Measurements from ENCODE around the gene AKR1D1. TPM values are rescaled to one million over a fixed set of nuclear protein-coding genes. Genes with fewer than 3 reads are reported as not detected.

AKR1D1 gene
- total and polyA plus RNA-seq, 2 donors (not counting 3 experiments of a cell fraction or from before 2014, with no cell fraction given) = not detected

- no peak overlapping the region for H3K27ac ChIP-seq (ENCODE audit: insufficient read depth, low read depth, low read length)
- ChIA-PET CTCF (interaction anchor here (1.5 to 1.8 kb wide), 2 partner anchors 59 to 706 kb away, joined by 3 to 4 read pairs; no protein-coding TSS in a partner anchor), POLR2A (no interaction called here)
- no peaks in the 10 kb centered on the region for H3K9me3 ChIP-seq (replicated peaks; ENCODE audit: control insufficient read depth, insufficient read depth, low read length)
- H3K9me1 ChIP-seq (replicated peaks; ENCODE audit: control insufficient read depth, extremely low read depth, insufficient read depth, low read length) = no peaks in the 10 kb centered on the region
- intact Hi-C loops (cut with micrococcal nuclease) = no loop called here
- no peaks in the 10 kb centered on the region for H3K36me3 ChIP-seq (ENCODE audit: control insufficient read depth in 2 of 2, extremely low read depth in 1 of 2, insufficient read depth in 2 of 2, low read length in 2 of 2)
- H3K4me1 ChIP-seq (ENCODE audit: control insufficient read depth, extremely low read depth, insufficient read depth, low read length) = no peaks in the 10 kb centered on the region
- TF ChIP-seq POLR2AphosphoS5 (IDR thresholded peaks at IDR 0.05; ENCODE audit: insufficient read depth, low read depth, low read length) (no peak), CTCF (IDR thresholded peaks at IDR 0.05; ENCODE audit: extremely low read depth in 1 of 2, insufficient read depth in 1 of 2, low read depth in 1 of 2, low read length in 2 of 2) (no peak), MYC (IDR thresholded peaks at IDR 0.05; ENCODE audit: low read depth, low read length) (no peak), MAX (IDR thresholded peaks at IDR 0.05; ENCODE audit: insufficient read depth, insufficient read length) (no peak), GATA2 (IDR thresholded peaks at IDR 0.05; ENCODE audit: insufficient read depth, insufficient read length, low read depth, low read length) (no peak)
- BruUV-seq (replicated peaks) = no TSS peak
- no peaks in the 10 kb centered on the region for H3K79me2 ChIP-seq (ENCODE audit: control insufficient read depth, insufficient read depth, low read length)
- no peak overlapping the region for H2AFZ ChIP-seq (ENCODE audit: low read depth, low read length)
- no peak overlapping the region for H3K9ac ChIP-seq (replicated peaks; ENCODE audit: extremely low read depth, insufficient read depth, low read length)
- no peaks in the 10 kb centered on the region for H3K27me3 ChIP-seq (ENCODE audit: control insufficient read depth in 2 of 2, insufficient read depth in 2 of 2, low read length in 2 of 2)
- dilution Hi-C loops (cut with MboI; ENCODE audit: extremely low pct_ligation_motif_present, low sequenced_read_pairs) = no loop called here
- DNase-seq (ENCODE audit: low read depth, low spot score) = no peak
- no peaks in the 10 kb centered on the region for H4K20me1 ChIP-seq (replicated peaks; ENCODE audit: control insufficient read depth, extremely low read depth, insufficient read depth, low read length)
- no peak overlapping the region for H3K4me3 ChIP-seq (replicated peaks in 1 of 3; ENCODE audit: insufficient read depth in 1 of 3, low read depth in 1 of 3, low read length in 3 of 3)
- FAIRE-seq = no peak
- H3K4me2 ChIP-seq (ENCODE audit: insufficient read depth, low read length) = no peak overlapping the region
Observed at GRCh38 chr7:138032770-138033169, 43.5 kb upstream of the AKR1D1 start.

DNA sequence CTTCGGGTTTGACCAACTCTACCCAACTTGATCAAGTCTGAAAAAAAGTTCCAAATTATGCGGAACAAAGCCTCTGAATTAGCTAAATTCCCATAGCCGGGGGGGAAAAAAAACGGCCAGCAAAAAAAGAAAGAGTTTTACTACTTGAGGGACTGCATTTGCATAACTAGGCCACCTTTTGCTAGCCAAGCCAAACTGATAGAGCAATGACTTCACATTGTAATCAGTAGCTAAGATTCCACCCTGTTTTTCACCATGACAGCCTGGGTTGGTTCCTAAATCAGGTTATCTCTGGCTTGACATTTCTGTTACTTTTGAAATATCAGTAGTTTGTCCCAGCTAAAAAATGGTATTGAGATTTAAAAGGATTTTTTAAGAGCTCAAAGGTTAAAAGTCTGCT lies 43.0 kb upstream of the AKR1D1 start:
- DNase-seq (ENCODE audit: low read depth, low spot score) (no peak), FAIRE-seq (no peak)
- Histone ChIP-seq H3K9me1 (replicated peaks; ENCODE audit: control insufficient read depth, extremely low read depth, insufficient read depth, low read length) (no peaks in the 10 kb centered on the region), H3K36me3 (ENCODE audit: control insufficient read depth in 2 of 2, extremely low read depth in 1 of 2, insufficient read depth in 2 of 2, low read length in 2 of 2) (no peaks in the 10 kb centered on the region), H3K9ac (replicated peaks; ENCODE audit: extremely low read depth, insufficient read depth, low read length) (no peak overlapping the region), H3K9me3 (replicated peaks; ENCODE audit: control insufficient read depth, insufficient read depth, low read length) (no peaks in the 10 kb centered on the region), H4K20me1 (replicated peaks; ENCODE audit: control insufficient read depth, extremely low read depth, insufficient read depth, low read length) (no peaks in the 10 kb centered on the region), H3K4me2 (ENCODE audit: insufficient read depth, low read length) (no peak overlapping the region), H3K27ac (ENCODE audit: insufficient read depth, low read depth, low read length) (no peak overlapping the region), H3K79me2 (ENCODE audit: control insufficient read depth, insufficient read depth, low read length) (no peaks in the 10 kb centered on the region), H3K4me3 (replicated peaks in 1 of 3; ENCODE audit: insufficient read depth in 1 of 3, low read depth in 1 of 3, low read length in 3 of 3) (no peak overlapping the region), H3K27me3 (ENCODE audit: control insufficient read depth in 2 of 2, insufficient read depth in 2 of 2, low read length in 2 of 2) (no peaks in the 10 kb centered on the region), H3K4me1 (ENCODE audit: control insufficient read depth, extremely low read depth, insufficient read depth, low read length) (no peaks in the 10 kb centered on the region), H2AFZ (ENCODE audit: low read depth, low read length) (no peak overlapping the region)
- no TSS peak for BruUV-seq (replicated peaks)
- TF ChIP-seq EZH2 (IDR thresholded peaks at IDR 0.05; ENCODE audit: borderline replicate concordance, low read depth, low read length, severe bottlenecking) (no peak), JUN (IDR thresholded peaks at IDR 0.05; ENCODE audit: borderline replicate concordance, insufficient read depth, insufficient read length, low read depth) (no peak), FOS (IDR thresholded peaks at IDR 0.05; ENCODE audit: borderline replicate concordance, insufficient read depth, low read length) (no peak), CTCF (IDR thresholded peaks at IDR 0.05; ENCODE audit: extremely low read depth in 1 of 2, insufficient read depth in 1 of 2, low read depth in 1 of 2, low read length in 2 of 2) (no peak), MAX (IDR thresholded peaks at IDR 0.05; ENCODE audit: insufficient read depth, insufficient read length) (no peak), POLR2AphosphoS5 (IDR thresholded peaks at IDR 0.05; ENCODE audit: insufficient read depth, low read depth, low read length) (no peak), GATA2 (IDR thresholded peaks at IDR 0.05; ENCODE audit: insufficient read depth, insufficient read length, low read depth, low read length) (no peak), POLR2A (IDR thresholded peaks at IDR 0.05; ENCODE audit: low read depth, low read length) (no peak), MYC (IDR thresholded peaks at IDR 0.05; ENCODE audit: low read depth, low read length) (no peak)
- intact Hi-C loops (cut with micrococcal nuclease) = no loop called here
- dilution Hi-C loops (cut with MboI; ENCODE audit: extremely low pct_ligation_motif_present, low sequenced_read_pairs) = no loop called here
- CTCF ChIA-PET = interaction anchor here (1.5 to 1.8 kb wide), 2 partner anchors 59 to 705 kb away, joined by 3 to 4 read pairs; no protein-coding TSS in a partner anchor
- POLR2A ChIA-PET = no interaction called here
